PC-9 (cell line): Measurements from ENCODE around the gene AGL.

Experiments
- EZH2 ChIP-seq: fragments of 200-600 bp; sonication (generic); IDR thresholded peaks from 2 replicates; pipeline ENCODE4 v1.8.0; 2017; ENCODE audit warnings: antibody characterized with exemption, low read depth
- TF ChIP-seq, protein P1 (sequence below): fragments of 200-600 bp; sonication (generic); conservative IDR thresholded peaks from 2 replicates; pipeline ENCODE4 v1.6.1; 2017; ENCODE audit warnings: mixed run types, antibody characterized with exemption, mild to moderate bottlenecking, moderate library complexity

DNA sequence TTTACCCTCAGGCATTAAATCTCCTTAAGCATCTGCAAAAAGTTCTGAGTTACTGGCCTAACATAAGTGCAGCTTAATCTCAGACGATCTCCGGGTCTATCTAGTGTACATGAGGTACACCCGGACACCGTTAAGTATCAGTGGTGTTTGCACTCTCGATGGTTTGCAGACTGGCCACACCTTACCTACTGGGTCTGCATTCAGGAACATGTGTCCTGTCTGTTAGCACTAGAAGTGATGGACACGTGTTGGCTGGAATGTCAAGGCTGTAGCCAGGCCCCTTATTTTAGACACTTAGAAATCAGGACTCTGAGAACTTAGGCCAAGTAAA, 783 bp upstream of the AGL start:
- TF ChIP-seq, protein P1, sequence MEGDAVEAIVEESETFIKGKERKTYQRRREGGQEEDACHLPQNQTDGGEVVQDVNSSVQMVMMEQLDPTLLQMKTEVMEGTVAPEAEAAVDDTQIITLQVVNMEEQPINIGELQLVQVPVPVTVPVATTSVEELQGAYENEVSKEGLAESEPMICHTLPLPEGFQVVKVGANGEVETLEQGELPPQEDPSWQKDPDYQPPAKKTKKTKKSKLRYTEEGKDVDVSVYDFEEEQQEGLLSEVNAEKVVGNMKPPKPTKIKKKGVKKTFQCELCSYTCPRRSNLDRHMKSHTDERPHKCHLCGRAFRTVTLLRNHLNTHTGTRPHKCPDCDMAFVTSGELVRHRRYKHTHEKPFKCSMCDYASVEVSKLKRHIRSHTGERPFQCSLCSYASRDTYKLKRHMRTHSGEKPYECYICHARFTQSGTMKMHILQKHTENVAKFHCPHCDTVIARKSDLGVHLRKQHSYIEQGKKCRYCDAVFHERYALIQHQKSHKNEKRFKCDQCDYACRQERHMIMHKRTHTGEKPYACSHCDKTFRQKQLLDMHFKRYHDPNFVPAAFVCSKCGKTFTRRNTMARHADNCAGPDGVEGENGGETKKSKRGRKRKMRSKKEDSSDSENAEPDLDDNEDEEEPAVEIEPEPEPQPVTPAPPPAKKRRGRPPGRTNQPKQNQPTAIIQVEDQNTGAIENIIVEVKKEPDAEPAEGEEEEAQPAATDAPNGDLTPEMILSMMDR = no peak
- no peak for TF ChIP-seq EZH2
